Measurements from ENCODE around the gene GPR39.

Gene GPR39

GRCh38 chr2:132422736-132423135 is 6.1 kb downstream of the GPR39 start:
- H3K9me3 Mint-ChIP-seq = peaks cover 0 to 16% of the 10 kb centered on the region in 2 donors
- peaks cover 14% of the 10 kb centered on the region for H3K27me3 Mint-ChIP-seq
- no peak overlapping the region for H3K4me3 Mint-ChIP-seq
- H3K4me1 Mint-ChIP-seq = no peaks in the 10 kb centered on the region
- ATAC-seq (no peak), DNase-seq (no peak)
- H3K27ac Mint-ChIP-seq = no peak overlapping the region

- Mint-ChIP-seq H3K4me1 (no peaks in the 10 kb centered on the region), H3K27me3 (peaks cover 2% of the 10 kb centered on the region), H3K4me3 (no peak overlapping the region), H3K27ac (no peak overlapping the region), H3K9me3 (peaks cover 1 to 19% of the 10 kb centered on the region in 2 donors)
- DNase-seq (no peak), ATAC-seq (no peak)
These were observed 8.0 kb downstream of the GPR39 start for GRCh38 chr2:132424526-132425121.

GRCh38 chr2:132426033-132426432 is 9.4 kb downstream of the GPR39 start:
- H3K27me3 Mint-ChIP-seq = peaks cover 9% of the 10 kb centered on the region
- ATAC-seq (no peak), DNase-seq (no peak)
- H3K9me3 Mint-ChIP-seq = peaks cover 7 to 26% of the 10 kb centered on the region in 2 donors
- H3K4me1 Mint-ChIP-seq = no peaks in the 10 kb centered on the region
- no peak overlapping the region for H3K4me3 Mint-ChIP-seq
- no peak overlapping the region for H3K27ac Mint-ChIP-seq

GRCh38 chr2:132426656-132427055 is 10.1 kb downstream of the GPR39 start:
- Mint-ChIP-seq H3K27ac (no peak overlapping the region), H3K4me1 (no peaks in the 10 kb centered on the region), H3K27me3 (peaks cover 9% of the 10 kb centered on the region), H3K4me3 (no peak overlapping the region), H3K9me3 (peaks cover 7 to 26% of the 10 kb centered on the region in 2 donors)
- DNase-seq = no peak
- no peak for ATAC-seq

GRCh38 chr2:132429351-132429750 is 12.7 kb downstream of the GPR39 start:
- DNase-seq = no peak
- Mint-ChIP-seq H3K27ac (no peak overlapping the region), H3K4me3 (no peak overlapping the region), H3K27me3 (peaks cover 9% of the 10 kb centered on the region), H3K4me1 (no peaks in the 10 kb centered on the region), H3K9me3 (peaks cover 12 to 21% of the 10 kb centered on the region in 2 donors)
- ATAC-seq = no peak

GRCh38 chr2:132429941-132430573 is 13.5 kb downstream of the GPR39 start:
- no peak for ATAC-seq
- H3K9me3 Mint-ChIP-seq = peaks cover 12 to 21% of the 10 kb centered on the region in 2 donors
- no peak overlapping the region for H3K4me3 Mint-ChIP-seq
- DNase-seq = no peak
- H3K27ac Mint-ChIP-seq = no peak overlapping the region
- H3K4me1 Mint-ChIP-seq = no peaks in the 10 kb centered on the region
- H3K27me3 Mint-ChIP-seq = peaks cover 9% of the 10 kb centered on the region

GRCh38 chr2:132430895-132431294 is 14.3 kb downstream of the GPR39 start:
- Mint-ChIP-seq H3K4me1 (no peaks in the 10 kb centered on the region), H3K27me3 (peaks cover 9% of the 10 kb centered on the region), H3K9me3 (peaks cover 12 to 21% of the 10 kb centered on the region in 2 donors), H3K27ac (no peak overlapping the region), H3K4me3 (no peak overlapping the region)
- no peak for DNase-seq
- no peak for ATAC-seq

- ATAC-seq = no peak
- H3K4me1 Mint-ChIP-seq = no peaks in the 10 kb centered on the region
- peaks cover 0 to 10% of the 10 kb centered on the region in 2 donors for H3K9me3 Mint-ChIP-seq
- H3K4me3 Mint-ChIP-seq = no peak overlapping the region
- no peaks in the 10 kb centered on the region for H3K27me3 Mint-ChIP-seq
- DNase-seq = no peak
- H3K27ac Mint-ChIP-seq = peak overlapping the region in 1 of 2 donors; percentile 50
These were observed 21.5 kb downstream of the GPR39 start for GRCh38 chr2:132437852-132438669.

GRCh38 chr2:132438691-132439090 is 22.1 kb downstream of the GPR39 start:
- DNase-seq (peak in 1 of 2 donors; percentile 9), ATAC-seq (peak; percentile 73)
- no peaks in the 10 kb centered on the region for H3K4me1 Mint-ChIP-seq
- peaks cover 0 to 10% of the 10 kb centered on the region in 2 donors for H3K9me3 Mint-ChIP-seq
- no peak overlapping the region for H3K27ac Mint-ChIP-seq
- H3K27me3 Mint-ChIP-seq = no peaks in the 10 kb centered on the region
- H3K4me3 Mint-ChIP-seq = no peak overlapping the region

- H3K4me1 Mint-ChIP-seq = no peaks in the 10 kb centered on the region
- DNase-seq (no peak), ATAC-seq (no peak)
- peaks cover 0 to 10% of the 10 kb centered on the region in 2 donors for H3K9me3 Mint-ChIP-seq
- no peak overlapping the region for H3K27ac Mint-ChIP-seq
- no peak overlapping the region for H3K4me3 Mint-ChIP-seq
- H3K27me3 Mint-ChIP-seq = no peaks in the 10 kb centered on the region
These were observed 23.2 kb downstream of the GPR39 start for GRCh38 chr2:132439703-132440398.

- Mint-ChIP-seq H3K27ac (no peak overlapping the region), H3K27me3 (no peaks in the 10 kb centered on the region), H3K4me3 (no peak overlapping the region), H3K9me3 (peaks cover 0 to 10% of the 10 kb centered on the region in 2 donors), H3K4me1 (no peaks in the 10 kb centered on the region)
- DNase-seq (no peak), ATAC-seq (no peak)
These were observed 24.4 kb downstream of the GPR39 start for GRCh38 chr2:132441051-132441450.

- Mint-ChIP-seq H3K27me3 (no peaks in the 10 kb centered on the region), H3K4me1 (no peaks in the 10 kb centered on the region), H3K27ac (no peak overlapping the region), H3K9me3 (peaks cover 0 to 6% of the 10 kb centered on the region in 2 donors), H3K4me3 (no peak overlapping the region)
- DNase-seq (no peak), ATAC-seq (no peak)
These were observed 25.7 kb downstream of the GPR39 start for GRCh38 chr2:132442278-132442677.

GRCh38 chr2:132443106-132443505 is 26.5 kb downstream of the GPR39 start:
- H3K4me3 Mint-ChIP-seq = no peak overlapping the region
- ATAC-seq = no peak
- DNase-seq = no peak
- no peaks in the 10 kb centered on the region for H3K4me1 Mint-ChIP-seq
- no peaks in the 10 kb centered on the region for H3K9me3 Mint-ChIP-seq
- H3K27ac Mint-ChIP-seq = no peak overlapping the region
- no peaks in the 10 kb centered on the region for H3K27me3 Mint-ChIP-seq

GRCh38 chr2:132446444-132446843 is 29.8 kb downstream of the GPR39 start:
- Mint-ChIP-seq H3K27ac (no peak overlapping the region), H3K4me3 (no peak overlapping the region), H3K27me3 (no peaks in the 10 kb centered on the region), H3K4me1 (no peaks in the 10 kb centered on the region), H3K9me3 (peaks cover 0 to 3% of the 10 kb centered on the region in 2 donors)
- DNase-seq = no peak
- no peak for ATAC-seq

- ATAC-seq (no peak), DNase-seq (no peak)
- Mint-ChIP-seq H3K27me3 (no peaks in the 10 kb centered on the region), H3K4me3 (no peak overlapping the region), H3K27ac (no peak overlapping the region), H3K4me1 (no peaks in the 10 kb centered on the region), H3K9me3 (peaks cover 3 to 15% of the 10 kb centered on the region in 2 donors)
These were observed 31.7 kb downstream of the GPR39 start for GRCh38 chr2:132448331-132448730.
